ENCODE results near the gene NBL1.
A peak's percentile ranks its signal among the peaks of the same experiment; 100 is the strongest.

The NBL1 gene

GRCh38 chr1:19704247-19705113 lies 60.4 kb downstream of the NBL1 start:
- peak; percentile 14 to 21 for DNase-seq

DNA sequence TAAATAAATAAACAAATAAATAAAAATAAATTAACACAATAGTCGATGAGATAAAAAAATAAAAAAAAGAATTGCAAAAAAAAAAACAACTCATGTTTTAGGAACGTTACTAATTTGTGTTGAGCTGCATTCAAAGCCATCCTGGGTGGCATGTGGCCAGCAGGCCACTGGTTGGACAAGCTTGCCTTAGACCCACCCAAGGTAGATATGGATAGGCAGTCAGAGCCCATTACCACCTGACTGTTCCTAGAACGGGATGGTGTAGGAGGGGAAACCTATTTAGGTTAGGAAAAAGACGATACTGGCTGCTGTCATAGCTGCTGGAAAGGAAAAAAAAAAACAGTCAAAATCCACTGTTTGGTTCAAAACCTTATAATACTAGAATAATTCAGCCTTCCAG lies 61.4 kb downstream of the NBL1 start:
- DNase-seq: no peak

GRCh38 chr1:19706136-19706535 lies 62.0 kb downstream of the NBL1 start:
- DNase-seq: no peak

All from NCI-H187 (cell line).